A549 (cell line): ENCODE measurements around the gene SH3RF1. TPM values are rescaled to one million over a fixed set of nuclear protein-coding genes. Genes with fewer than 3 reads are reported as not detected.

ENCODE experiments used
- ATAC-seq, 2 experiments: fragments of 200-7000 bp in 1 of 2; fragments of >200 bp in 1 of 2; cut with Nextera tagmentation in 1 of 2; cut with Tn5 transposase in 1 of 2; 3 replicates each; pipeline versions ENCODE4 v1.8.0 to v1.9.1; 2018 to 2020; ENCODE audit warnings: mild to moderate bottlenecking in 1 of 2, moderate library complexity in 1 of 2
- CTCF ChIA-PET: fragments of 300-600 bp; sonication (Branson Sonifier 250); formaldehyde crosslinking; extraction: SDS; loops from one replicate; lab custom pipeline; 2021; ENCODE audit warnings: antibody characterized with exemption, inconsistent platforms; lab: Yijun Ruan, JAX
- POLR2A ChIA-PET: fragments of 350-600 bp; formaldehyde crosslinking; extraction: SDS; loops from one replicate; lab custom pipeline; 2021; ENCODE audit warnings: antibody characterized with exemption, inconsistent platforms; lab: Yijun Ruan, JAX
- DNase-seq, 2 experiments: peaks; one replicate each; pipeline versions ENCODE4 v3.0.0 to v3.0.0-alpha.2; 2011 to 2016; ENCODE audit warnings: low read depth in 1 of 2, low spot score in 1 of 2
- FAIRE-seq: peaks from 2 replicates; lab custom pipeline; 2011; peaks lifted over from hg19 to GRCh38; lab: Jason Lieb, UNC
- H3K27ac ChIP-seq, 2 experiments: fragments of >200 bp; sonication (Bioruptor Twin); formaldehyde crosslinking; 3 replicates each; pipeline ENCODE4 v1.5.1; 2016 to 2017
- H3K4me1 ChIP-seq: fragments of >200 bp; sonication (Bioruptor Twin); formaldehyde crosslinking; 3 replicates; pipeline ENCODE4 v1.6.1; 2016
- H3K4me2 ChIP-seq: fragments of >200 bp; sonication (Bioruptor Twin); formaldehyde crosslinking; 3 replicates; pipeline ENCODE4 v1.6.1; 2016
- H3K4me3 ChIP-seq: fragments of >200 bp; sonication (Bioruptor Twin); formaldehyde crosslinking; 3 replicates; pipeline ENCODE4 v1.5.1; 2016
- H3K9me3 ChIP-seq: fragments of >200 bp; sonication (Bioruptor Twin); formaldehyde crosslinking; 3 replicates; pipeline ENCODE4 v1.6.1; 2016
- CBX2 ChIP-seq: fragments of 200-600 bp; sonication (generic); IDR thresholded peaks from 2 replicates; pipeline ENCODE4 v1.6.1; 2016; ENCODE audit warnings: low read depth, mild to moderate bottlenecking, borderline replicate concordance
- CBX8 ChIP-seq: fragments of 200-600 bp; sonication (generic); IDR thresholded peaks from 2 replicates; pipeline ENCODE4 v1.6.1; 2016
- CEBPB ChIP-seq, 2 experiments: fragments of >200 bp in 1 of 2; sonication (Bioruptor Twin) in 1 of 2; formaldehyde crosslinking in 1 of 2; IDR thresholded peaks; 2 replicates each; pipeline ENCODE4 v1.6.1; 2012 to 2016
- CTCF ChIP-seq: fragments of >200 bp; sonication (Bioruptor Twin); formaldehyde crosslinking; IDR thresholded peaks from 3 replicates; pipeline ENCODE4 v1.5.1; 2016
- EHF ChIP-seq: fragments of 250-450 bp; sonication (Bioruptor Pico); IDR thresholded peaks from 2 replicates; pipeline ENCODE4 v1.5.0; 2020; ENCODE audit warnings: mild to moderate bottlenecking
- EHMT2 ChIP-seq: fragments of 200-600 bp; sonication (generic); IDR thresholded peaks from 2 replicates; pipeline ENCODE4 v1.6.1; 2016; ENCODE audit warnings: antibody characterized with exemption, low read depth, mild to moderate bottlenecking, moderate library complexity
- FOSB ChIP-seq: fragments of 250-450 bp; sonication (Bioruptor Pico); IDR thresholded peaks from 2 replicates; pipeline ENCODE4 v1.5.0; 2020; ENCODE audit warnings: mild to moderate bottlenecking, moderate library complexity
- FOSL2 ChIP-seq, 2 experiments: fragments of 450-650 bp in 1 of 2; fragments of >200 bp in 1 of 2; sonication (Bioruptor Twin) in 1 of 2; formaldehyde crosslinking; IDR thresholded peaks; 2 replicates each; pipeline versions ENCODE4 v1.5.0 to v1.6.1; 2016 to 2020; ENCODE audit warnings: mild to moderate bottlenecking in 1 of 2, moderate library complexity in 1 of 2
- GATA3 ChIP-seq: IDR thresholded peaks from 2 replicates; pipeline ENCODE4 v1.6.1; 2012; ENCODE audit warnings: borderline replicate concordance
- JUNB ChIP-seq: fragments of >200 bp; sonication (Bioruptor Twin); formaldehyde crosslinking; IDR thresholded peaks from 2 replicates; pipeline ENCODE4 v1.6.1; 2016
- KDM1A ChIP-seq: fragments of 200-600 bp; sonication (generic); IDR thresholded peaks from 2 replicates; pipeline ENCODE4 v1.6.1; 2016; ENCODE audit warnings: low read depth, mild to moderate bottlenecking
- MAX ChIP-seq: IDR thresholded peaks from 2 replicates; pipeline ENCODE4 v1.6.1; 2012
- NFE2L2 ChIP-seq: fragments of 150-350 bp; conservative IDR thresholded peaks from 2 replicates; pipeline ENCODE4 v1.6.1; 2014; ENCODE audit warnings: low read length
- POLR2AphosphoS2 ChIP-seq: conservative IDR thresholded peaks from 2 replicates; pipeline ENCODE4 v1.6.1; 2012; ENCODE audit warnings: low read length, improper control_type of control experiment, inconsistent platforms
- RAD21 ChIP-seq, 2 experiments: fragments of >200 bp in 1 of 2; sonication (Bioruptor Twin) in 1 of 2; formaldehyde crosslinking in 1 of 2; IDR thresholded peaks in 1 of 2; conservative IDR thresholded peaks in 1 of 2; 2 replicates in 1 of 2; 3 replicates in 1 of 2; pipeline ENCODE4 v1.6.1; 2012 to 2018; ENCODE audit warnings: inconsistent platforms in 1 of 2
- SREBF2 ChIP-seq: fragments of 450-650 bp; IDR thresholded peaks from 2 replicates; pipeline ENCODE4 v1.6.1; 2014; ENCODE audit warnings: mild to moderate bottlenecking, moderate library complexity
- TFCP2L1 ChIP-seq: fragments of 250-450 bp; sonication (Bioruptor Pico); IDR thresholded peaks from 2 replicates; pipeline ENCODE4 v1.5.0; 2021; ENCODE audit warnings: mild to moderate bottlenecking
- ZSCAN20 ChIP-seq: fragments of 250-450 bp; sonication (Bioruptor Pico); IDR thresholded peaks from 2 replicates; pipeline ENCODE4 v1.8.0; 2022; ENCODE audit warnings: mild to moderate bottlenecking, moderate library complexity
- WGBS: methylation state at CpG from one replicate; pipeline ENCODE4 v1.1.6; 2017; ENCODE audit errors: missing lambda C conversion rate; 5-methylcytosine and 5-hydroxymethylcytosine counted together
- polyA plus RNA-seq, 4 experiments: library from polyadenylated mRNA; depleted of rRNA in 3 of 4; stranded (reverse); fragments of >200 nt; fragmentation: RNase III in 1 of 4; extraction: RNeasy Plus Mini Kit Qiagen cat#74134 plus additional on column Dnase treatment in 1 of 4; gene quantifications; 2 replicates in 3 of 4; 3 replicates in 1 of 4; pipeline ENCODE4 v1.2.3, GENCODE V29; 2011 to 2017
- TF ChIP-seq, protein P1 (sequence below): fragments of 150-350 bp; IDR thresholded peaks from 2 replicates; pipeline ENCODE4 v1.6.1; 2014; ENCODE audit warnings: low read depth, mild to moderate bottlenecking, low read length
- TF ChIP-seq, protein P2 (sequence below): fragments of >200 bp; sonication (Bioruptor Twin); formaldehyde crosslinking; IDR thresholded peaks from 3 replicates; pipeline ENCODE4 v1.6.1; 2016

The SH3RF1 gene
- polyA plus RNA-seq, 2 of the 4 experiments (the other 2 are of a cell fraction): 8.0 to 15.1 TPM

DNA sequence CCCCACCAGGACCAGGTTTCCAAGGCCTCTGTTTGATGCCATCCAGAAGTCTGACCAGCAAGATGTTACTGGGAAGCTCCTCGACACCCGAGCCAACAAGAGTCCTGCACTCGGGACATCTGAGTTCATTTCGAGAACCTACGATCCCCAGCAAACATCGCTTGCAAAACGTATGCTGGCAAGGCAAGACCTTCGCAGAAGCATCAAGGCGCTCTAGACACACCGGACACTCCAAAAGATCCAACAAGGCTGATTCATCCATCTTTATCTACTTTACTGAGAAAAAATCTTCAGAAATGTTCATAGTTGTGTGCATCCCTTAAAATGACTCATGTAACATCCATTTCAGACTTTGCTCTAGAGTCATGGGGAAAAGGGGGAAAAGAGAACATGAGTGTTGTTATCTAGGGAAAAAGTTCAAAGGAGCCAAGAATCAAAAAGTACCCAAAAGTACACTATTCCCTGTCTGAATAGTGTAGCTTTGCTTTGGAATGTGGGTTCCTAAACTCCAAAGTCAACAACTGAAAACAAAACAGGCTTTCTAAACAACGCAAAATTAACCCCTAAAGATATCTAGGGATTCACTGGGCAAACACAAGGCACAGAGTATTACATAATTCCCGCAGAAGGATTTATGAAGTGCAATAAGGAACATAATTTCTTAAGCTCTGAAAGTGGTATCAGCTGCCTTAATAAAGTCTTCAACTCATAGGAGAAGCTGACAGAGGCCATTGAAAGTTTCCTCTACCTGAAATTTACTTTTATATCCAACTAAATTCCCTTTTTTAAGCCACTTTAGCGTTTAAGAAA, 1.6 kb downstream of the SH3RF1 start:
- Histone ChIP-seq H3K27ac (peak overlapping the region; percentile 96 to 99), H3K9me3 (no peaks in the 10 kb centered on the region), H3K4me1 (peaks cover 40% of the 10 kb centered on the region)
- WGBS: 3% methylated on average over 10 of the region's 13 CpGs
- ATAC-seq: peak in 1 of 2 experiments; percentile 50; a peak in 3 of 6 replicates
- CTCF ChIA-PET: interaction anchor here (0.8 to 1.6 kb wide), 11 partner anchors 10 to 259 kb away, joined by 3 to 7 read pairs (median 3); partner anchors contain the start of gene CBR4
- TF ChIP-seq CEBPB (IDR thresholded peaks at IDR 0.05) (peak; percentile 15 to 70; a peak in 3 of 4 replicates), GATA3 (peak; percentile 56; the same call in 1 of the 2 replicates), JUNB (peak; percentile 63), NFE2L2 (no peak), MAX (peak; percentile 51), CTCF (no peak), EHF (CRISPR knock-in tag) (no peak), FOSL2 (IDR thresholded peaks at IDR 0.05) (peak; percentile 60; the same call in 1 of the 2 replicates), FOSL2 (CRISPR knock-in tag; IDR thresholded peaks at IDR 0.05) (peak; percentile 81), RAD21 (conservative IDR thresholded peaks at IDR 0.05 in 1 of 2, IDR thresholded peaks at IDR 0.05 in 1 of 2) (no peak; a peak in 2 of 5 replicates)
- TF ChIP-seq, protein P1, sequence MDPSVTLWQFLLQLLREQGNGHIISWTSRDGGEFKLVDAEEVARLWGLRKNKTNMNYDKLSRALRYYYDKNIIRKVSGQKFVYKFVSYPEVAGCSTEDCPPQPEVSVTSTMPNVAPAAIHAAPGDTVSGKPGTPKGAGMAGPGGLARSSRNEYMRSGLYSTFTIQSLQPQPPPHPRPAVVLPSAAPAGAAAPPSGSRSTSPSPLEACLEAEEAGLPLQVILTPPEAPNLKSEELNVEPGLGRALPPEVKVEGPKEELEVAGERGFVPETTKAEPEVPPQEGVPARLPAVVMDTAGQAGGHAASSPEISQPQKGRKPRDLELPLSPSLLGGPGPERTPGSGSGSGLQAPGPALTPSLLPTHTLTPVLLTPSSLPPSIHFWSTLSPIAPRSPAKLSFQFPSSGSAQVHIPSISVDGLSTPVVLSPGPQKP: no peak
- TF ChIP-seq, all 56 proteins: peak for 5
- FAIRE-seq (no peak), DNase-seq (peak in 1 of 2 experiments; percentile 58)
- H3K4me2 ChIP-seq: peak overlapping the region; percentile 78
- peak overlapping the region; percentile 96 for H3K4me3 ChIP-seq
- POLR2A ChIA-PET: interaction anchor here (0.6 to 2.3 kb wide), 8 partner anchors 13 to 259 kb away, joined by 3 to 7 read pairs (median 5); partner anchors contain the start of gene CBR4

DNA sequence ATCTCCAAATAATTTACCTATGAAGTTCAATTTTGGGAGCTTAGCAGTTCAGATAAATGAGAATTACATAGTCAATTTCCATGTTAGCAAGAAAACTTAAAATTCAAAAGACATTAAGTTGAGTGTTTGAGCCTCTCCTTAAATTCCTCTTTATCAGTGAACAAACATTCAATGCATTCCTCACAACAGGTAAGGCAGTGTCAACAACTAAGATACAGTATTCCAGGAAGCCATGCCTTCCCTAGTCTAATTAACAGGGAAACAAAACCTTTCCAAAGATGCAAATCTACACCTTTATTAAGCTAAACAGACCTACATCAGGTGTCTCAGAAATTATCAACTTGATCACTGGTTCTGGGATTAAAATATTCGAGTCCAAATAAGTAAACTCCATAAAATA, 3.7 kb downstream of the SH3RF1 start:
- ChIA-PET CTCF (interaction anchor here (0.9 to 1.0 kb wide), 2 partner anchors 10 to 14 kb away, joined by 3 to 4 read pairs; no protein-coding TSS in a partner anchor), POLR2A (no interaction called here)
- no peak for ATAC-seq

GRCh38 chr4:169266661-169267060, 4.1 kb downstream of the SH3RF1 start:
- H3K4me3 ChIP-seq: peak overlapping the region; percentile 96; the same call in 1 of the 3 replicates

More for the DNA sequence above, 3.7 kb downstream of the SH3RF1 start:
- DNase-seq (no peak), FAIRE-seq (no peak)
- Histone ChIP-seq H3K4me2 (peak overlapping the region; percentile 78), H3K27ac (peak overlapping the region; percentile 77 to 96; a peak in 5 of 6 replicates), H3K4me3 (peak overlapping the region; percentile 96), H3K9me3 (no peaks in the 10 kb centered on the region), H3K4me1 (peaks cover 33% of the 10 kb centered on the region)
- 0% methylated on average over 1 of the region's 1 CpG for WGBS
- no peak for TF ChIP-seq KDM1A
- no peak for TF ChIP-seq CEBPB (IDR thresholded peaks at IDR 0.05)
- no peak for TF ChIP-seq EHMT2
- TF ChIP-seq SREBF2: no peak
- TF ChIP-seq, protein P2, sequence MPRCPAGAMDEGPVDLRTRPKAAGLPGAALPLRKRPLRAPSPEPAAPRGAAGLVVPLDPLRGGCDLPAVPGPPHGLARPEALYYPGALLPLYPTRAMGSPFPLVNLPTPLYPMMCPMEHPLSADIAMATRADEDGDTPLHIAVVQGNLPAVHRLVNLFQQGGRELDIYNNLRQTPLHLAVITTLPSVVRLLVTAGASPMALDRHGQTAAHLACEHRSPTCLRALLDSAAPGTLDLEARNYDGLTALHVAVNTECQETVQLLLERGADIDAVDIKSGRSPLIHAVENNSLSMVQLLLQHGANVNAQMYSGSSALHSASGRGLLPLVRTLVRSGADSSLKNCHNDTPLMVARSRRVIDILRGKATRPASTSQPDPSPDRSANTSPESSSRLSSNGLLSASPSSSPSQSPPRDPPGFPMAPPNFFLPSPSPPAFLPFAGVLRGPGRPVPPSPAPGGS: no peak
- no peak for TF ChIP-seq CBX2
- TF ChIP-seq POLR2AphosphoS2: no peak

More at GRCh38 chr4:169266661-169267060, 4.1 kb downstream of the SH3RF1 start:
- FAIRE-seq (no peak), ATAC-seq (no peak), DNase-seq (no peak)
- Histone ChIP-seq H3K4me1 (peaks cover 29% of the 10 kb centered on the region), H3K9me3 (no peaks in the 10 kb centered on the region), H3K27ac (peak overlapping the region; percentile 77 to 96; a peak in 5 of 6 replicates), H3K4me2 (peak overlapping the region; percentile 78)
- ChIA-PET POLR2A (no interaction called here), CTCF (interaction anchor here (0.9 to 1.0 kb wide), 2 partner anchors 10 to 14 kb away, joined by 3 to 4 read pairs; no protein-coding TSS in a partner anchor)
- TF ChIP-seq KDM1A: no peak
- TF ChIP-seq ZSCAN20 (CRISPR knock-in tag): no peak
- no peak for TF ChIP-seq EHF (CRISPR knock-in tag)
- no peak for TF ChIP-seq TFCP2L1 (CRISPR knock-in tag)
- TF ChIP-seq POLR2AphosphoS2: no peak
- TF ChIP-seq FOSB (CRISPR knock-in tag): no peak
- TF ChIP-seq CBX8: no peak
- WGBS: 95% methylated on average over 3 of the region's 3 CpGs
